ENCODE measurements around the gene BTNL2.
"Not testable (repeated sequence)": the region's sequence is repeated elsewhere in the genome, so short reads cannot be mapped to it uniquely, and the experiment has no call there.

Gene BTNL2

DNA sequence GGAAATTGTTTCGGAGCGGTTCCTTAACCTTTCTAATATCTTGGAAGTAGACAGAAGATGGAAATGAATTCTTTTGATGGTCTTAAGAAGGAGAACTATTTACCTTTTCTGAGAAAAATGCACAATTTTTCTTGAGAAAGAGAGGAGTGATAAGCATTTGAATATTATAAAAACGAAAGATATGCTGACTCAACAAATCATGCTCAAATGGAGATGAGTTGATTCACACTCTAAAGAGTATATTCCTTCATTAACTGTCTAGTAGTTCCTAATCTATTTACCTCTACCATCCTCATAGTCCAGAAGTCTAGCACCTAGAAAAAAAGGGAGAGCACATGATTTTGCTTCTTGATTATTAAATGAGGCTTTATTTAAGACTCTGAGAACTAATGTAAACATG is 39.3 kb downstream of the BTNL2 start:
- no peak for DNase-seq (ENCODE audit: low read depth in 2 of 2)

DNA sequence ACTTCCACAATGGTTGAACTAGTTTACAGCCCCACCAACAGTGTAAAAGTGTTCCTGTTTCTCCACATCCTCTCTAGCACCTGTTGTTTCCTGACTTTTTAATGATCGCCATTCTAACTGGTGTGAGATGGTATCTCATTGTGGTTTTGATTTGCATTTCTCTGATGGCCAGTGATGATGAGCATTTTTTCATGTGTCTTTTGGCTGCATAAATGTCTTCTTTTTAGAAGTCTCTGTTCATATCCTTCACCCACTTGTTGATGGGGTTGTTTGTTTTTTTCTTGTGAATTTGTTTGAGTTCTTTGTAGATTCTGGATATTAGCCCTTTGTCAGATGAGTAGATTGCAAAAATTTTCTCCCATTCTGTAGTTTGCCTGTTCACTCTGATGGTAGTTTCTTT is 47.8 kb downstream of the BTNL2 start:
- DNase-seq (ENCODE audit: low read depth in 2 of 2) = not testable (repeated sequence)

DNA sequence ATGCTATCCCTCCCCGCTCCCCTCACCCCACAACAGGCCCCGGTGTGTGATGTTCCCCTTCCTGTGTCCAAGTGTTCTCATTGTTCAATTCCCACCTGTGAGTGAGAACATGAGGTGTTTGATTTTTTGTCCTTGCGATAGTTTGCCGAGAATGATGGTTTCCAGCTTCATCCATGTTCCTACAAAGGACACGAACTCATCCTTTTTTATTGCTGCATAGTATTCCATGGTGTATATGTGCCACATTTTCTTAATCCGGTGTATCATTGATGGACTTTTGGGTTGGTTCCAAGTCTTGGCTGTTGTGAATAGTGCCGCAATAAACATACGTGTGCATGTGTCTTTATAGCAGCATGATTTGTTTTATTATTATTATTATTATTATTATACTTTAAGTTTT is 48.4 kb downstream of the BTNL2 start:
- DNase-seq (ENCODE audit: low read depth in 2 of 2) = not testable (repeated sequence)

GRCh38 chr6:32355018-32355417 is 52.0 kb downstream of the BTNL2 start:
- no peak for DNase-seq (ENCODE audit: low read depth in 2 of 2)

DNA sequence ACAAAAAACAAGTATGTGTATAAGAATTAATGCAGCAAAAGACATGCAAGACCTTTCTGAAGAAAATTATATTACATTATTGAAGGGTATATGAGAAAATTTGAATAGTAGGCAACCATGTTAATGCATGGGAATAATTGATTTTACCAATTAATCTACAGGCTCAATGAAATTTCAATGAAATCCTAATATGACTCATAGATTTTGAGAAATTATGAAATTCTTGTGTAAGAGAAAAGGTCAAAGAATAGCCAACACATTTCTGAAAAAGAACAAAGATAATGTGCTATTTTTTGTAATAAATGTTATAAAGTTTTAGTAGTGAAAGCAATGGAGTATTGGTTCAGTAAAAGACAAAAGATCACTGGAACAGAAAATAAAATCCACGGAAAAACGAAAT is 53.6 kb downstream of the BTNL2 start:
- no peak for DNase-seq (ENCODE audit: low read depth in 2 of 2)

Data from stimulated activated CD4-positive, alpha-beta T cell treated with anti-CD3 and anti-CD28 coated beads, Interleukin-12 subunit alpha, Interleukin-12 subunit beta, amount 100 ng/mL, for 24 hours (primary cell).